Astrocyte (in vitro differentiated cells and primary cell): ENCODE results near the gene SLC6A14. TPM values are rescaled to one million over a fixed set of nuclear protein-coding genes. Genes with fewer than 3 reads are reported as not detected.

Source experiments
- DNase-seq: peaks from one replicate; pipeline ENCODE4 v3.0.0-alpha.2; 2010; ENCODE audit warnings: low read depth
- FAIRE-seq: peaks from 2 replicates; lab custom pipeline; 2011; peaks lifted over from hg19 to GRCh38; lab: Jason Lieb, UNC
- H2AFZ ChIP-seq: 2 replicates; pipeline ENCODE4 v1.6.0; 2012; ENCODE audit warnings: low read depth, low read length, inconsistent platforms
- H3K27ac ChIP-seq: 2 replicates; pipeline ENCODE4 v1.5.1; 2011; ENCODE audit warnings: low read depth, low read length, inconsistent platforms
- H3K27me3 ChIP-seq: 2 replicates; pipeline ENCODE4 v1.6.0; 2011; ENCODE audit warnings: low read length, inconsistent platforms; ENCODE audit not compliant: insufficient read depth
- H3K36me3 ChIP-seq: 2 replicates; pipeline ENCODE4 v1.5.1; 2011; ENCODE audit warnings: low read length, inconsistent platforms; ENCODE audit not compliant: insufficient read depth
- H3K4me1 ChIP-seq: 2 replicates; pipeline ENCODE4 v1.5.1; 2011; ENCODE audit warnings: low read length, inconsistent platforms; ENCODE audit not compliant: insufficient read depth
- H3K4me2 ChIP-seq: 2 replicates; pipeline ENCODE4 v1.6.0; 2012; ENCODE audit warnings: low read length, inconsistent platforms
- H3K4me3 ChIP-seq: 2 replicates; pipeline ENCODE4 v1.5.1; 2011; ENCODE audit warnings: low read depth, mild to moderate bottlenecking, low read length, inconsistent platforms; ENCODE audit not compliant: insufficient read depth
- H3K79me2 ChIP-seq: 2 replicates; pipeline ENCODE4 v1.6.0; 2012; ENCODE audit warnings: mild to moderate bottlenecking, low read length, inconsistent platforms; ENCODE audit not compliant: insufficient read depth
- H3K9ac ChIP-seq: 2 replicates; pipeline ENCODE4 v1.6.0; 2012; ENCODE audit warnings: mild to moderate bottlenecking, low read length, inconsistent platforms
- H3K9me3 ChIP-seq: 2 replicates; pipeline ENCODE4 v1.5.1; 2012; ENCODE audit warnings: low read depth, mild to moderate bottlenecking, low read length, inconsistent platforms; ENCODE audit not compliant: insufficient read depth
- H4K20me1 ChIP-seq: 2 replicates; pipeline ENCODE4 v1.6.0; 2012; ENCODE audit warnings: low read length, inconsistent platforms; ENCODE audit not compliant: insufficient read depth
- H3K27ac Mint-ChIP-seq: one replicate; pipeline ENCODE4 v1.8.0; 2021; ENCODE audit warnings: mild to moderate bottlenecking, mixed read lengths; ENCODE audit not compliant: unreplicated experiment
- H3K27me3 Mint-ChIP-seq: one replicate; pipeline ENCODE4 v1.8.0; 2021; ENCODE audit warnings: low read depth, mixed read lengths; ENCODE audit not compliant: unreplicated experiment
- H3K36me3 Mint-ChIP-seq: one replicate; pipeline ENCODE4 v1.8.0; 2021; ENCODE audit warnings: low read depth, mixed read lengths; ENCODE audit not compliant: unreplicated experiment
- H3K4me1 Mint-ChIP-seq: one replicate; pipeline ENCODE4 v1.8.0; 2021; ENCODE audit warnings: low read depth, mixed read lengths; ENCODE audit not compliant: unreplicated experiment
- H3K4me3 Mint-ChIP-seq: one replicate; pipeline ENCODE4 v1.8.0; 2021; ENCODE audit warnings: mild to moderate bottlenecking, moderate library complexity, mixed read lengths; ENCODE audit not compliant: unreplicated experiment
- H3K9me3 Mint-ChIP-seq: one replicate; pipeline ENCODE4 v1.8.0; 2021; ENCODE audit warnings: mild to moderate bottlenecking, mixed read lengths; ENCODE audit not compliant: unreplicated experiment
- CTCF ChIP-seq: IDR thresholded peaks from 2 replicates; pipeline ENCODE4 v1.5.1; 2011; ENCODE audit warnings: low read depth, mild to moderate bottlenecking, inconsistent platforms, low read length, moderate library complexity; ENCODE audit not compliant: insufficient read depth
- EZH2 ChIP-seq: IDR thresholded peaks from 2 replicates; pipeline ENCODE4 v1.6.1; 2012; ENCODE audit warnings: mild to moderate bottlenecking, low read length, inconsistent platforms; ENCODE audit not compliant: insufficient read depth
- total RNA-seq: library from RNA; stranded (reverse); gene quantifications from 2 replicates; pipeline ENCODE4 v1.2.1, GENCODE V29; 2021

The SLC6A14 gene
- total RNA-seq, 1 donor from 2014 or later, result not detected

DNA sequence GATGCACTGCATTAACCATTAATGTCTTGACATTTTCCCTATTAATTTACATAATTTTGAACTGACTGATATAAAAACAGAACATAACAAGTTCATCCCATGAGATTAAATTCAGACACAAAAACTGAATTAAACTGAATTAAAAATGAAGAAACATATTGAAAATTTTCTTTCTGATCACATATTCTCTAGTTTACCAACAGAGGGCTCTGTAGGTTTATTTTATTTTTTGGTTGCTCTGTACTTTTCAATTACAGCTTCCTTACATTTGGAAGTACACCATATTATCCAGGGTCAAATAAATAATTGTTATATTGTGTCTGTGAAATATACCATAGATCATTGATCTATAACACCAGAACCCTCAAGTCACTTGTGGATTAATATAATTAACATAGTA, 53.7 kb downstream of the SLC6A14 start:
- no peaks in the 10 kb centered on the region for H3K4me1 Mint-ChIP-seq
- H3K27me3 Mint-ChIP-seq, result no peaks in the 10 kb centered on the region
- no peak overlapping the region for H3K27ac ChIP-seq
- H3K79me2 ChIP-seq, result no peaks in the 10 kb centered on the region
- H3K4me3 Mint-ChIP-seq, result no peak overlapping the region
- no peaks in the 10 kb centered on the region for H3K36me3 Mint-ChIP-seq
- H2AFZ ChIP-seq, result no peak overlapping the region
- no peak for FAIRE-seq
- no peaks in the 10 kb centered on the region for H3K9me3 Mint-ChIP-seq
- DNase-seq, result no peak
- H3K27ac Mint-ChIP-seq, result no peak overlapping the region
- no peaks in the 10 kb centered on the region for H3K27me3 ChIP-seq
- no peak overlapping the region for H3K4me2 ChIP-seq
- TF ChIP-seq EZH2 (no peak), CTCF (no peak)
- no peak overlapping the region for H3K9ac ChIP-seq
- no peaks in the 10 kb centered on the region for H3K9me3 ChIP-seq
- no peaks in the 10 kb centered on the region for H3K4me1 ChIP-seq
- no peaks in the 10 kb centered on the region for H4K20me1 ChIP-seq
- no peaks in the 10 kb centered on the region for H3K36me3 ChIP-seq
- H3K4me3 ChIP-seq, result no peak overlapping the region

- Histone ChIP-seq H3K4me2 (no peak overlapping the region), H3K79me2 (no peaks in the 10 kb centered on the region), H3K9me3 (no peaks in the 10 kb centered on the region), H4K20me1 (no peaks in the 10 kb centered on the region), H3K36me3 (no peaks in the 10 kb centered on the region), H3K4me1 (no peaks in the 10 kb centered on the region), H3K27me3 (no peaks in the 10 kb centered on the region), H3K4me3 (no peak overlapping the region), H3K9ac (no peak overlapping the region), H3K27ac (no peak overlapping the region), H2AFZ (no peak overlapping the region)
- H3K9me3 Mint-ChIP-seq, result no peaks in the 10 kb centered on the region
- no peak overlapping the region for H3K27ac Mint-ChIP-seq
- DNase-seq (no peak), FAIRE-seq (peak; percentile 96)
- TF ChIP-seq EZH2, result no peak
- TF ChIP-seq CTCF, result no peak
- no peaks in the 10 kb centered on the region for H3K27me3 Mint-ChIP-seq
- H3K4me1 Mint-ChIP-seq, result no peaks in the 10 kb centered on the region
- no peaks in the 10 kb centered on the region for H3K36me3 Mint-ChIP-seq
- no peak overlapping the region for H3K4me3 Mint-ChIP-seq
These were observed 56.9 kb downstream of the SLC6A14 start for GRCh38 chrX:116493271-116493670.

DNA sequence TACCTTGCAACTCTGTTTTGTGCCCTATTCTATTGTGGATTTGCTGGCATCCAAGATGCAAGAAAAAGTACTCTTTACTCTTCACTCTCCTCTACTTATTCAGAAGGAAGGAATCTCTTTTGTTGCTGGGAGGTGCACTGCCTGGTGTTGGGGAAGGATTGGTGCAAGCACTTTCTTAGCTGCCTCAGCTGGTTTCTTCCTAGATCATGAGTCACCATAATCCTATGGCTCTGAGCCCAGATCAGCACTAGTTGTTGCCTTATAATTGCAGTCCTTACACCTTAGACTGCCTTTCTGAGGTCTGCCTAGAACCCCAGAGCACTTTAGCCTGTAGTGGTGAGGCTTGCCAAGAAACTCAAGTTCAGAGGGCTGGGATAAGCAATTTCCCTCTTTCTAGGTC, 63.4 kb downstream of the SLC6A14 start:
- Histone ChIP-seq H3K9ac (no peak overlapping the region), H3K36me3 (no peaks in the 10 kb centered on the region), H4K20me1 (no peaks in the 10 kb centered on the region), H3K27me3 (no peaks in the 10 kb centered on the region), H2AFZ (no peak overlapping the region), H3K27ac (no peak overlapping the region), H3K9me3 (no peaks in the 10 kb centered on the region), H3K79me2 (no peaks in the 10 kb centered on the region), H3K4me1 (no peaks in the 10 kb centered on the region), H3K4me2 (no peak overlapping the region), H3K4me3 (no peak overlapping the region)
- Mint-ChIP-seq H3K27ac (no peak overlapping the region), H3K4me3 (no peak overlapping the region), H3K36me3 (no peaks in the 10 kb centered on the region), H3K27me3 (no peaks in the 10 kb centered on the region), H3K9me3 (no peaks in the 10 kb centered on the region), H3K4me1 (no peaks in the 10 kb centered on the region)
- TF ChIP-seq EZH2, result no peak
- TF ChIP-seq CTCF, result no peak
- FAIRE-seq (peak; percentile 26), DNase-seq (no peak)

Other genes with a start within 250 kb of the SLC6A14 start
- gene CT83, start 26.4 kb downstream of the SLC6A14 start, total RNA-seq, result not detected in 2 replicates